ENCODE measurements around the gene CORO6. TPM values are rescaled to one million over a fixed set of nuclear protein-coding genes. Genes with fewer than 3 reads are reported as not detected.

Gene CORO6
- total RNA-seq, 1 donor from 2014 or later: 1.4 TPM

DNA sequence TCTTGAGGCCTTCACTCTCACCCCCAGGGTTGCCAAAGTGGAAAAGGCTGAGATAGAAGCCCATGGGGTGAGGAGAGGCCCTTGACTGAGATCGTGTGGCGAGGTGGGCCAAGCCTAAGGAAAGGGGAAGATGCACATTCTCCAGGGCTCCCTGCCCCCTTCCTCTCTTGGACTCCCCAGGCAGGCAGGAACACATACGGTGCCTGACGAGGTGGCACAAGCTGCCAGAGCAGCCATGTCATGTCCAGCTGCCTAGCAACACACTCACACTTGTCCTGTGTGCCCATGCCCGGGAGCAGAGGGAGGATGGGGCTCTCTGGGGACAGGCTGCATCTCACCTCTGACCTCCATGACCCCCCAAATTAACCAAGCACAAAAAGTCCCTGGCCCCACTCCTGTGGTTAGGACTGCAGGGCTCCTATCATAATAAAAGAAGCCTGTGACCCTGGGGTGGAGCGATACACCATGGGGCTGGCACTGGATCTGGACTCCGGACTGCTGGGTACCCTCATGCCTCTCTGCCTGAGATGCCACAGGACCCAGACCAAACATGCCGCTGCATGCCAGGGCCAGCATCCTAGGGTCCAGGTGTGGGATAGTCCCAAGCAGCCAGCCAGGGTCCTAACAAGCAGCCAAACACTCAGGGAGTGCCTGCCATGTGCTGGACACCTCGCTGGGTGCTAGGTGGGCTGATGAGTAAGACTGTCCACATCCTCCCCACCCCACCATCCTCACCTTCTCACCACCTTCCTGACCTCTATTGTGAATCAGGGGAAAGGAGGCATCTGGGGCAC is 35.8 kb downstream of the CORO6 start:
- Mint-ChIP-seq H3K9me3 (ENCODE audit: unreplicated experiment) (peaks cover 5% of the 10 kb centered on the region), H3K27me3 (ENCODE audit: unreplicated experiment) (peaks cover 17% of the 10 kb centered on the region), H3K36me3 (ENCODE audit: unreplicated experiment) (no peaks in the 10 kb centered on the region), H3K27ac (ENCODE audit: unreplicated experiment) (no peak overlapping the region), H3K4me3 (ENCODE audit: unreplicated experiment) (no peak overlapping the region), H3K4me1 (ENCODE audit: low read depth, unreplicated experiment) (peaks cover 23% of the 10 kb centered on the region)
- TF ChIP-seq, protein P1, sequence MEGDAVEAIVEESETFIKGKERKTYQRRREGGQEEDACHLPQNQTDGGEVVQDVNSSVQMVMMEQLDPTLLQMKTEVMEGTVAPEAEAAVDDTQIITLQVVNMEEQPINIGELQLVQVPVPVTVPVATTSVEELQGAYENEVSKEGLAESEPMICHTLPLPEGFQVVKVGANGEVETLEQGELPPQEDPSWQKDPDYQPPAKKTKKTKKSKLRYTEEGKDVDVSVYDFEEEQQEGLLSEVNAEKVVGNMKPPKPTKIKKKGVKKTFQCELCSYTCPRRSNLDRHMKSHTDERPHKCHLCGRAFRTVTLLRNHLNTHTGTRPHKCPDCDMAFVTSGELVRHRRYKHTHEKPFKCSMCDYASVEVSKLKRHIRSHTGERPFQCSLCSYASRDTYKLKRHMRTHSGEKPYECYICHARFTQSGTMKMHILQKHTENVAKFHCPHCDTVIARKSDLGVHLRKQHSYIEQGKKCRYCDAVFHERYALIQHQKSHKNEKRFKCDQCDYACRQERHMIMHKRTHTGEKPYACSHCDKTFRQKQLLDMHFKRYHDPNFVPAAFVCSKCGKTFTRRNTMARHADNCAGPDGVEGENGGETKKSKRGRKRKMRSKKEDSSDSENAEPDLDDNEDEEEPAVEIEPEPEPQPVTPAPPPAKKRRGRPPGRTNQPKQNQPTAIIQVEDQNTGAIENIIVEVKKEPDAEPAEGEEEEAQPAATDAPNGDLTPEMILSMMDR (IDR thresholded peaks at IDR 0.05; ENCODE audit: partially characterized antibody, unreplicated experiment): no peak
- no peak for DNase-seq

DNA sequence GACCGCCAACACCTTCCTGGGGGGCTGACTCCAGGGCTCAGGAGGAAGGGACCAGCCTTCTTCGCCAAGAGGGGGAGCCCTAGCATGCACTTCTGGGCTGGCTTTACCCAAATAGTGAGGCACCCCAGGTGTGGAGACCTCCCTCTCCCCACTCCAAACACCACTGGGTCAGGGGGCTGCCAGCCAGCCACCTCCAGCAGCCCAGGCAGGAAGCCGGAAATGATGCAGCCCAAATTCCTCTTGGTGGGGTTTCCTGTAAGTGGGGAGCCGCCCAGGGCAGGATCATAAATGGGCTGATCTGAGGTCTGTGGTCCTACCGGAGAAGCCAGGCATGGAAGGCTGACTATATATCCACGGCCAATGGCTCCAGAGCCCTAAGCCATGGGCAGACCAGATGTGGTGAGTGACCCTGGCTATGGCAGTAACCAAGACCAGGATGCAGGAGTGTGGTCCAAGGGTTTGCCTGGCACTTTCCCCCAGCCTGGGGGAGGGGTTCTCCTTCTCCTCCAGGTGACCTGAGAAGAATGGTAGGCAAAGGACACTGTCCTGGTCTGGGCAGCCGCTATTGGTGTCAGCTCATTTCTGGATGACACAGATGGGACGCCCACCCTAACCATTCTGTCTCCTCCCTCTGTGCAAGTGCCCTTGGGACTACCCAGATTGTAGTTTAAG is 37.5 kb downstream of the CORO6 start:
- TF ChIP-seq, protein P1 (IDR thresholded peaks at IDR 0.05; ENCODE audit: partially characterized antibody, unreplicated experiment): no peak
- no peak overlapping the region for H3K4me3 Mint-ChIP-seq (ENCODE audit: unreplicated experiment)

DNA sequence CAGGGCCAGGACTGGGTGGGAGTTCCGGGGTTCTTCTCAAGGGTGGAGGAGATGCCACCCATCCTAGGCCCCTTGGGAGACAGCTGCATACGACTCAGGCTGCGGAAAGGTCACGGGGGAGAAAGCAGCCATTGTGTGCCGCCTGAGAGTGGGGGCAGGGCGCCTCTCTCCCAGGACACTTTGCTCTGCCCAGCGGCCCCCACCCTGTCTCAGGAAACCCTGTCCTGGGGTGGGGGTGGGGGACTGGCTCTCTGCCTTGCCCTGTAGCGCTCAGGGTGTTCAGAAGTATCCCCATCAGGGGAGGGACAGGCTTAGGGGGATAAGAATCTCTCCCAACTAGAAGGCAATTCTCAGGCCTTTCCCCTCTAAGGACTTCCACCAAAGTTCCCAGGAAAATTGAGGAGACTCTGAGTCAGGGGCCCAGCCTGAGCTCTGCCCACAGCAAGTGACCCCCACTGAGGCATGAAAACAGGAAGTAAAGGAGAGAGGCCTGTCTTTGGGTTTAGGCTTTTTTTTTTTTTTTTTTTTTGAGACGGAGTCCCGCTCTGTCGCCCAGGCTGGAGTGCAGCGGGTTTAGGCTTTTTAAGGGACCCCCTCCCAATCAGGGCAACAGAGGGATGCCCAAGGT is 38.1 kb downstream of the CORO6 start:
- peaks cover 7% of the 10 kb centered on the region for H3K9me3 Mint-ChIP-seq (ENCODE audit: unreplicated experiment)
- no peaks in the 10 kb centered on the region for H3K36me3 Mint-ChIP-seq (ENCODE audit: unreplicated experiment)
- H3K4me1 Mint-ChIP-seq (ENCODE audit: low read depth, unreplicated experiment): peaks cover 22% of the 10 kb centered on the region
- TF ChIP-seq, protein P1 (IDR thresholded peaks at IDR 0.05; ENCODE audit: partially characterized antibody, unreplicated experiment): no peak
- no peak for DNase-seq
- H3K4me3 Mint-ChIP-seq (ENCODE audit: unreplicated experiment): no peak overlapping the region
- peaks cover 17% of the 10 kb centered on the region for H3K27me3 Mint-ChIP-seq (ENCODE audit: unreplicated experiment)
- H3K27ac Mint-ChIP-seq (ENCODE audit: unreplicated experiment): no peak overlapping the region

More for the DNA sequence above, 37.5 kb downstream of the CORO6 start:
- DNase-seq: no peak
- H3K4me1 Mint-ChIP-seq (ENCODE audit: low read depth, unreplicated experiment): peaks cover 26% of the 10 kb centered on the region
- peaks cover 14% of the 10 kb centered on the region for H3K27me3 Mint-ChIP-seq (ENCODE audit: unreplicated experiment)
- no peak overlapping the region for H3K27ac Mint-ChIP-seq (ENCODE audit: unreplicated experiment)
- H3K9me3 Mint-ChIP-seq (ENCODE audit: unreplicated experiment): peaks cover 7% of the 10 kb centered on the region
- no peaks in the 10 kb centered on the region for H3K36me3 Mint-ChIP-seq (ENCODE audit: unreplicated experiment)

DNA sequence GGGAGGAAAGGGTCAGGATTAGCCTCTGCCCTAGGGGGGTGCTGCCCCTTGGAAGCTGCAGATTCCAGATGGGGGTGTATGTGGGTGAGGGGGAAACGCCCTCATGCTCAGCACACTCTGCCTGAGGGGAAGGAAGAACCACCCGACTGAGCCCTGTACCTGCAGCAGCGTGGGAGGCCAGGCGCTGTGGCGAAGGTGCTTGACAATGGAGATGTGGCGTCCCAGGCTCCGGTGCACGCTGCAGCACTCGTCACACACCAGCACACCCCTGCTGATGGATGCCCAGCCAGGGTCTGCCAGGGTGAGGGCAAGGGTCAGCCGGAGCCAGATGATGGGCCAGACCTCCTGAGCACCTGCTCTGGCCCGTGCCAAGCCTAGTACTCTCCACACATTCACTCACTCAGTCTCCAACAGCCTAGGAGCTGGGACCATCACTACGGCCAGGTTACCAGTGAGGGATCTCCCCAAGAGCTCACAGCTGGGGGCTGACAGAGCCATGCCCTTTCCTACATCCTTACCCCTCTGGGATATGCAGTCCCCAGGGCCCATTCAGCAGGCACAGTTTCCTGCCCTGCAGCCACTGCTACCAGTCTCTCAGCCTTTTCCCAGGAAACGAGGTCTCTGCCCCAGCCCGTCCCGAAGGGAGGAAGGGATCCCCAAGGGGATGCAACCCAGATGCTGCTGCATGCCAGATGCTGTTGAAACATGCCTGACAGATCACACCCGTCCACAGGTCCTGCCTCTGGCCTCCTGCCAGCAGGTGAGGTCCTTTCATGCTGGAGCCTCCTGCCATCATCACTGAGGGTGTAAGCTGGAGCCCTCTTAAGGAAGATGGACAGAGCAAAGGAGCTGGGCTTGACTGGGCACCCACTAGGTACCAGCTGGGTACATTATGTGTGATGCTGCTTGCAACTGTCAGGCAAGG is 39.1 kb downstream of the CORO6 start:
- Mint-ChIP-seq H3K27ac (ENCODE audit: unreplicated experiment) (no peak overlapping the region), H3K27me3 (ENCODE audit: unreplicated experiment) (peaks cover 17% of the 10 kb centered on the region), H3K4me1 (ENCODE audit: low read depth, unreplicated experiment) (peaks cover 22% of the 10 kb centered on the region), H3K9me3 (ENCODE audit: unreplicated experiment) (peaks cover 7% of the 10 kb centered on the region), H3K36me3 (ENCODE audit: unreplicated experiment) (no peaks in the 10 kb centered on the region), H3K4me3 (ENCODE audit: unreplicated experiment) (no peak overlapping the region)
- TF ChIP-seq, protein P1 (IDR thresholded peaks at IDR 0.05; ENCODE audit: partially characterized antibody, unreplicated experiment): no peak
- DNase-seq: no peak
